GM18519 (cell line): ENCODE data around the gene ADGRG4.

Experiments
- ATAC-seq: cut with Tn5 transposase; IDR thresholded peaks from one replicate; pipeline ENCODE4 v1.9.1; 2021; ENCODE audit warnings: mild to moderate bottlenecking, moderate library complexity; ENCODE audit not compliant: unreplicated experiment, low FRiP score

Gene ADGRG4

GRCh38 chrX:136457303-136457917 is 156.6 kb downstream of the ADGRG4 start:
- no peak for ATAC-seq

- ATAC-seq = no peak
Observed at GRCh38 chrX:136464589-136464988, 163.8 kb downstream of the ADGRG4 start.
